GM23338 (cell line): ENCODE measurements around the gene RPS15. TPM values are rescaled to one million over a fixed set of nuclear protein-coding genes. Genes with fewer than 3 reads are reported as not detected.

Source experiments
- ATAC-seq: fragments of 200-7000 bp; cut with Tn5 transposase; 3 replicates; pipeline ENCODE4 v1.9.1; 2020
- DNase-seq: peaks from one replicate; pipeline ENCODE4 v3.0.0-alpha.2; 2015; ENCODE audit warnings: low spot score
- H2AFZ ChIP-seq: fragments of 200-600 bp; sonication (generic); 2 replicates; pipeline ENCODE4 v1.8.0; 2016; ENCODE audit warnings: antibody characterized with exemption, mild to moderate bottlenecking, moderate library complexity
- H3F3A ChIP-seq: fragments of 200-600 bp; sonication (generic); replicated peaks from 2 replicates; pipeline ENCODE4 v1.8.0; 2017; ENCODE audit warnings: antibody characterized with exemption, mixed run types, low read depth
- H3K27ac ChIP-seq: fragments of 200-600 bp; sonication (generic); 2 replicates; pipeline ENCODE4 v1.6.1; 2016; ENCODE audit warnings: low read depth
- H3K27me3 ChIP-seq: fragments of 200-600 bp; sonication (generic); 2 replicates; pipeline ENCODE4 v1.8.0; 2016; ENCODE audit warnings: mild to moderate bottlenecking, mixed run types, moderate library complexity; ENCODE audit not compliant: insufficient read depth
- H3K36me3 ChIP-seq: fragments of 200-600 bp; sonication (generic); 2 replicates; pipeline ENCODE4 v1.8.0; 2016; ENCODE audit warnings: mild to moderate bottlenecking; ENCODE audit not compliant: insufficient read depth
- H3K4me1 ChIP-seq: fragments of 200-600 bp; sonication (generic); 2 replicates; pipeline ENCODE4 v1.8.0; 2016; ENCODE audit warnings: mild to moderate bottlenecking, moderate library complexity; ENCODE audit not compliant: insufficient read depth
- H3K4me2 ChIP-seq: fragments of 200-600 bp; sonication (generic); 2 replicates; pipeline ENCODE4 v1.7.1; 2017; ENCODE audit warnings: mixed run types
- H3K4me3 ChIP-seq: fragments of 200-600 bp; sonication (generic); 2 replicates; pipeline ENCODE4 v1.6.1; 2016; ENCODE audit warnings: mixed run types
- H3K79me2 ChIP-seq: fragments of 200-600 bp; sonication (generic); replicated peaks from 2 replicates; pipeline ENCODE4 v1.8.0; 2017; ENCODE audit warnings: mild to moderate bottlenecking; ENCODE audit not compliant: insufficient read depth
- H3K9me2 ChIP-seq: fragments of 200-600 bp; sonication (generic); 2 replicates; pipeline ENCODE4 v1.8.0; 2017; ENCODE audit not compliant: insufficient read depth
- H4K20me1 ChIP-seq: fragments of 200-600 bp; sonication (generic); replicated peaks from 2 replicates; pipeline ENCODE4 v1.8.0; 2017; ENCODE audit warnings: mild to moderate bottlenecking; ENCODE audit not compliant: insufficient read depth
- H3K27ac Mint-ChIP-seq: 2 replicates; pipeline ENCODE4 v1.8.0; 2020; ENCODE audit warnings: inconsistent platforms, mild to moderate bottlenecking, moderate library complexity, mixed read lengths
- H3K27me3 Mint-ChIP-seq: 3 replicates; pipeline ENCODE4 v1.8.0; 2022; ENCODE audit warnings: low read depth, mild to moderate bottlenecking, moderate library complexity, mixed read lengths, inconsistent platforms; ENCODE audit not compliant: insufficient read depth, poor library complexity
- H3K36me3 Mint-ChIP-seq: 3 replicates; pipeline ENCODE4 v1.8.0; 2021; ENCODE audit warnings: low read depth, mild to moderate bottlenecking, inconsistent platforms, moderate library complexity, mixed read lengths
- H3K4me1 Mint-ChIP-seq: 3 replicates; pipeline ENCODE4 v1.8.0; 2020; ENCODE audit warnings: mild to moderate bottlenecking, inconsistent platforms, mixed read lengths
- H3K4me3 Mint-ChIP-seq: 3 replicates; pipeline ENCODE4 v1.8.0; 2021; ENCODE audit warnings: moderate library complexity, mild to moderate bottlenecking, inconsistent platforms, mixed read lengths
- H3K9me3 Mint-ChIP-seq: 3 replicates; pipeline ENCODE4 v1.8.0; 2020; ENCODE audit warnings: moderate library complexity, mild to moderate bottlenecking, inconsistent platforms, mixed read lengths
- CREB1 ChIP-seq: fragments of 250-450 bp; sonication (Bioruptor Pico); IDR thresholded peaks from 2 replicates; pipeline ENCODE4 v1.5.0; 2020; ENCODE audit warnings: low read depth, mild to moderate bottlenecking, moderate library complexity
- EZH2phosphoT487 ChIP-seq: fragments of 200-600 bp; sonication (generic); IDR thresholded peaks from one replicate; pipeline ENCODE4 v1.8.1; 2018; ENCODE audit warnings: antibody characterized with exemption; ENCODE audit not compliant: unreplicated experiment
- JUNB ChIP-seq: IDR thresholded peaks from one replicate; pipeline ENCODE4 v1.6.1; 2016; ENCODE audit warnings: antibody characterized with exemption; ENCODE audit not compliant: unreplicated experiment
- NANOG ChIP-seq: IDR thresholded peaks from 2 replicates; pipeline ENCODE4 v1.6.1; 2016; ENCODE audit warnings: antibody characterized with exemption, borderline replicate concordance
- STAT1 ChIP-seq: IDR thresholded peaks from one replicate; pipeline ENCODE4 v1.6.1; 2016; ENCODE audit warnings: antibody characterized with exemption; ENCODE audit not compliant: unreplicated experiment
- ZNF114 ChIP-seq: fragments of 250-450 bp; sonication (Bioruptor Pico); IDR thresholded peaks from 2 replicates; pipeline ENCODE4 v1.5.0; 2020; ENCODE audit warnings: mild to moderate bottlenecking, moderate library complexity
- ZNF331 ChIP-seq: fragments of 250-450 bp; sonication (Bioruptor Pico); IDR thresholded peaks from 2 replicates; pipeline ENCODE4 v1.5.0; 2020; ENCODE audit warnings: low read depth, mild to moderate bottlenecking, moderate library complexity
- polyA plus RNA-seq: library from polyadenylated mRNA; unstranded; fragments of >200 nt; fragmentation: Nextera tagmentation; extraction: Ambion mirVana; gene quantifications from 2 replicates; pipeline ENCODE4 v1.2.1, GENCODE V29; 2016
- total RNA-seq: library from RNA; depleted of rRNA; stranded (reverse); fragments of >200 nt; shearing (Covaris generic); gene quantifications from 2 replicates; pipeline ENCODE4 v1.2.3, GENCODE V29; 2014
- TF ChIP-seq, protein P1 (sequence below), 2 experiments: fragments of 200-600 bp in 1 of 2; sonication (generic) in 1 of 2; conservative IDR thresholded peaks; 2 replicates each; pipeline versions ENCODE4 v1.5.1 to v1.6.1; 2016 to 2017; ENCODE audit warnings: antibody characterized with exemption in 2 of 2, low read depth in 2 of 2, mild to moderate bottlenecking in 2 of 2, moderate library complexity in 1 of 2

The RPS15 gene
- total and polyA plus RNA-seq, 2 experiments from 2014 or later: 2,953 to 3,861 TPM

DNA sequence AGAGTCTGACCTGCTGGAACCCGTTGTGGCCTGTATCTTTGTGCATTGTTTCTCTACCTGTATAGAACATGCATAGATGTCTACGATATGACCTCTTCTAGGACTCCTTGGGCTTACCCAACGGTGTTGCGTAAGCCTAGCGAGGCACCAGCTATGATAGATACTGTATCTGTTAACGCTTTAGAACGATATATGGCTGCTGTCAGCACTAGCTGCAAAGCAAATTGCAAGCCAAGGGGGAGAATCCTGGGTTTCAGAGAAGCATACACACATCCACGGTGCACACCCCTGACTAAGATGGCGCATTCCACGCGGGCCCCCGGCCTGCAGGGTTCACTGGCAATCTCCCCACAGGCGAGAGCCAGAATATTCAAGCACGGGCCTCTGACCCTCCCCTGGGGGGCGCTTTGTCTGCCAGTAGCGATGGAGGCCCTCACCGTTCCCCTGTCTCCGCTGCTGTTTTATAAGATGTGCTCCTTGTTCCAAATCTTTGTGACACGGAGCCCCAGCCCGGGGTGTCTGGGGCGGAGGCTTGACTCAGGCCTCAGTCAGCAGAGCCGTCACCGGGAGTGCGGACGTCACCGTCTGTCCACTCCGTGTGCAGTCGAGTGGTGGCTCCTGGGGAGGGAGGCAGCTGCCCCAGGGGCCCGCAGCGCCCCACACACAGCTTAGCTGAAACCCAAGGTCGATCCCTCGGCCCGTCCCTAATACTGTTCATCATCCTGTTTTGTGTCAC lies 12.9 kb upstream of the RPS15 start:
- Mint-ChIP-seq H3K4me1 (peaks cover 24% of the 10 kb centered on the region), H3K36me3 (peaks cover 73% of the 10 kb centered on the region), H3K27ac (no peak overlapping the region; the same call in 1 of the 2 replicates), H3K4me3 (no peak overlapping the region; the same call in 2 of the 3 replicates), H3K9me3 (no peaks in the 10 kb centered on the region), H3K27me3 (peaks cover 4% of the 10 kb centered on the region)
- Histone ChIP-seq H3K4me1 (no peaks in the 10 kb centered on the region; the same call in 1 of the 2 replicates), H3K79me2 (peaks cover 72% of the 10 kb centered on the region), H3K9me2 (no peaks in the 10 kb centered on the region), H2AFZ (no peak overlapping the region), H4K20me1 (peaks cover 43% of the 10 kb centered on the region), H3K27ac (no peak overlapping the region), H3K4me3 (no peak overlapping the region), H3K27me3 (no peaks in the 10 kb centered on the region), H3K4me2 (no peak overlapping the region), H3K36me3 (peaks cover 60% of the 10 kb centered on the region), H3F3A (peaks cover 56% of the 10 kb centered on the region)
- TF ChIP-seq, protein P1, sequence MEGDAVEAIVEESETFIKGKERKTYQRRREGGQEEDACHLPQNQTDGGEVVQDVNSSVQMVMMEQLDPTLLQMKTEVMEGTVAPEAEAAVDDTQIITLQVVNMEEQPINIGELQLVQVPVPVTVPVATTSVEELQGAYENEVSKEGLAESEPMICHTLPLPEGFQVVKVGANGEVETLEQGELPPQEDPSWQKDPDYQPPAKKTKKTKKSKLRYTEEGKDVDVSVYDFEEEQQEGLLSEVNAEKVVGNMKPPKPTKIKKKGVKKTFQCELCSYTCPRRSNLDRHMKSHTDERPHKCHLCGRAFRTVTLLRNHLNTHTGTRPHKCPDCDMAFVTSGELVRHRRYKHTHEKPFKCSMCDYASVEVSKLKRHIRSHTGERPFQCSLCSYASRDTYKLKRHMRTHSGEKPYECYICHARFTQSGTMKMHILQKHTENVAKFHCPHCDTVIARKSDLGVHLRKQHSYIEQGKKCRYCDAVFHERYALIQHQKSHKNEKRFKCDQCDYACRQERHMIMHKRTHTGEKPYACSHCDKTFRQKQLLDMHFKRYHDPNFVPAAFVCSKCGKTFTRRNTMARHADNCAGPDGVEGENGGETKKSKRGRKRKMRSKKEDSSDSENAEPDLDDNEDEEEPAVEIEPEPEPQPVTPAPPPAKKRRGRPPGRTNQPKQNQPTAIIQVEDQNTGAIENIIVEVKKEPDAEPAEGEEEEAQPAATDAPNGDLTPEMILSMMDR (conservative IDR thresholded peaks at IDR 0.05; ENCODE audit: low read depth in 2 of 2): peak in 1 of 2 experiments; percentile 18; a peak in 1 of 4 replicates
- TF ChIP-seq STAT1: no peak
- ATAC-seq (no peak), DNase-seq (no peak)

DNA sequence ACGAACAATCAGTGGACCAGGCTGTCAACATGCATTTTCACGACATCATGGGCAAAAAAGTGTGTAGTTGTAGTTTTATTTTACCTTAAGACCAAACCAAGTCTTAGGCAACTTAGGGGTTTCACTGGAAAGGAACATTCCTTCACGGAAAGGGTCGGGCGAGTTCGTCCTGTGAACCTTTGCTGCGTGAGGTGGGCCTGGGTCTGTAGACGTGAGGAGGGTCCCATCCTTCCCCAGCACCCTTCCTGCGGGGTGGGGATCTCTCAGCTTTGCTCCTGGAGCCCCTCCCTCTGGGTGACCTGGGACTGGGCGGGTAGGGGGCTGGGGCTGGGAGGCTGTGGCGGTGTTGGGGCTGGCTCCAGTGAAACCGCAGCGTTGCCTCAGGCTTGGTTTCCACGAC lies 12.3 kb upstream of the RPS15 start:
- Histone ChIP-seq H3K27ac (no peak overlapping the region), H3K4me2 (no peak overlapping the region), H2AFZ (no peak overlapping the region), H3K79me2 (peaks cover 65% of the 10 kb centered on the region), H4K20me1 (peaks cover 39% of the 10 kb centered on the region), H3K4me3 (no peak overlapping the region), H3K9me2 (no peaks in the 10 kb centered on the region), H3F3A (peaks cover 53% of the 10 kb centered on the region), H3K4me1 (no peaks in the 10 kb centered on the region; the same call in 1 of the 2 replicates), H3K27me3 (no peaks in the 10 kb centered on the region), H3K36me3 (peaks cover 54% of the 10 kb centered on the region)
- no peaks in the 10 kb centered on the region for H3K9me3 Mint-ChIP-seq
- TF ChIP-seq ZNF331 (CRISPR knock-in tag) (no peak), STAT1 (no peak), JUNB (no peak)
- peaks cover 20% of the 10 kb centered on the region for H3K4me1 Mint-ChIP-seq
- peaks cover 4% of the 10 kb centered on the region for H3K27me3 Mint-ChIP-seq
- H3K27ac Mint-ChIP-seq: no peak overlapping the region; the same call in 1 of the 2 replicates
- H3K36me3 Mint-ChIP-seq: peaks cover 73% of the 10 kb centered on the region
- H3K4me3 Mint-ChIP-seq: no peak overlapping the region; the same call in 2 of the 3 replicates
- DNase-seq (no peak), ATAC-seq (no peak)

DNA sequence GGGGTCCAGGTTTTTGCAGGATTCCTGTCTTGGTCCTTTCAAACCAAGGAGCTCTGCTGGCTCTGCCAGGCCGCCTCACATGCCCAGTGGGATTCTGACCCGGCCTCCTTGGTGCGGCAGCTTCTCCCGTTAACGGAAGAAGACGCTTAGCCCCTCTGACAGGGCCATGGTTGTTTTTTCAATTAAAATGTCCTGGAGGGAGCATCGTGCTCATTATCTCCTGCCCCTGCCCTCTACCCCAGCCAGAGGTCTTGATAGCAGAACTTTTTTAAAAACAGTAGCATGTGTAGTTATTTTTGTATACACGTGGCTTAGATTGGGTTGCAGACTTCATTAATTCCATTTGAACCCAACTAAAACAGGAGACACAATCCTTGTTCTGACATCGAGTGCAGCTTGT lies 11.5 kb upstream of the RPS15 start:
- Mint-ChIP-seq H3K36me3 (peaks cover 74% of the 10 kb centered on the region), H3K27me3 (peaks cover 5% of the 10 kb centered on the region), H3K4me1 (peaks cover 19% of the 10 kb centered on the region), H3K9me3 (no peaks in the 10 kb centered on the region), H3K27ac (no peak overlapping the region), H3K4me3 (no peak overlapping the region)
- H3K36me3 ChIP-seq: peaks cover 53% of the 10 kb centered on the region
- H3K4me2 ChIP-seq: no peak overlapping the region
- H2AFZ ChIP-seq: no peak overlapping the region
- peaks cover 62% of the 10 kb centered on the region for H3K79me2 ChIP-seq
- ATAC-seq: no peak
- H3K4me1 ChIP-seq: no peaks in the 10 kb centered on the region; the same call in 1 of the 2 replicates
- no peaks in the 10 kb centered on the region for H3K27me3 ChIP-seq
- DNase-seq: no peak
- no peaks in the 10 kb centered on the region for H3K9me2 ChIP-seq
- H4K20me1 ChIP-seq: peaks cover 37% of the 10 kb centered on the region
- no peak overlapping the region for H3K4me3 ChIP-seq
- peaks cover 48% of the 10 kb centered on the region for H3F3A ChIP-seq
- peak overlapping the region; percentile 59; the same call in 1 of the 2 replicates for H3K27ac ChIP-seq
- no peak for TF ChIP-seq ZNF114 (CRISPR knock-in tag)
- no peak for TF ChIP-seq CREB1 (CRISPR knock-in tag)
- TF ChIP-seq STAT1: no peak
- TF ChIP-seq, protein P1 (conservative IDR thresholded peaks at IDR 0.05; ENCODE audit: low read depth in 2 of 2): no peak
- TF ChIP-seq JUNB: no peak
- TF ChIP-seq NANOG: no peak
- TF ChIP-seq EZH2phosphoT487: no peak
- no peak for TF ChIP-seq ZNF331 (CRISPR knock-in tag)
